B cell (primary cell): ENCODE results near the gene AKT3. TPM values are rescaled to one million over a fixed set of nuclear protein-coding genes. Genes with fewer than 3 reads are reported as not detected.

Experiments
- ATAC-seq: fragments of 200-7000 bp; cut with Tn5 transposase; one replicate; pipeline ENCODE4 v1.10.0; 2021; ENCODE audit warnings: low read depth, mild to moderate bottlenecking, moderate number of reproducible peaks, moderate library complexity
- CTCF ChIA-PET: fragments of 350-600 bp; sonication (Branson Sonifier 250); formaldehyde crosslinking; loops from one replicate; lab custom pipeline; 2021; ENCODE audit warnings: antibody characterized with exemption, inconsistent platforms; lab: Charles Lee
- POLR2A ChIA-PET: fragments of 350-600 bp; sonication (Branson Sonifier 250); formaldehyde crosslinking; loops from one replicate; lab custom pipeline; 2021; ENCODE audit warnings: antibody characterized with exemption; lab: Charles Lee
- DNase-seq: peaks from one replicate; pipeline ENCODE4 v3.0.0; 2013
- H2AFZ ChIP-seq: 2 replicates; pipeline ENCODE4 v1.6.1; 2012; ENCODE audit warnings: mild to moderate bottlenecking, low read depth, low read length; ENCODE audit not compliant: insufficient read depth, poor library complexity, severe bottlenecking
- H3K27ac ChIP-seq, 2 donors: 1 replicate in 1 of 2; 2 replicates in 1 of 2; pipeline ENCODE4 v1.5.1; 2012 to 2013; ENCODE audit warnings: low read length in 2 of 2, mild to moderate bottlenecking in 2 of 2, moderate library complexity in 1 of 2
- H3K27me3 ChIP-seq, 4 experiments: fragments of 200-600 bp in 1 of 4; sonication (generic) in 1 of 4; replicated peaks in 1 of 4; 1 replicate in 2 of 4; 2 replicates in 2 of 4; pipeline versions ENCODE4 v1.6.1 to v1.7.0; 2013 to 2016; ENCODE audit warnings: low read length in 3 of 4, mild to moderate bottlenecking in 2 of 4, mixed read lengths in 1 of 4, moderate library complexity in 1 of 4; ENCODE audit not compliant: insufficient read depth in 4 of 4, control insufficient read depth in 3 of 4; ENCODE audit errors: control extremely low read depth in 1 of 4
- H3K36me3 ChIP-seq, 2 experiments: replicated peaks in 1 of 2; 1 replicate in 1 of 2; 2 replicates in 1 of 2; pipeline versions ENCODE4 v1.6.1 to v1.7.1; 2013; ENCODE audit warnings: low read length in 1 of 2; ENCODE audit not compliant: insufficient read depth in 2 of 2, control insufficient read depth in 1 of 2; ENCODE audit errors: control extremely low read depth in 1 of 2, extremely low read depth in 1 of 2
- H3K4me1 ChIP-seq, 2 donors: fragments of 200-600 bp in 1 of 2; sonication (generic) in 1 of 2; 1 replicate in 1 of 2; 2 replicates in 1 of 2; pipeline versions ENCODE4 v1.5.1 to v1.6.1; 2013 to 2017; ENCODE audit warnings: low read length in 2 of 2; ENCODE audit not compliant: control insufficient read depth in 2 of 2, insufficient read depth in 2 of 2
- H3K4me2 ChIP-seq: replicated peaks from 2 replicates; pipeline ENCODE3; 2012; ENCODE audit warnings: mild to moderate bottlenecking, low read depth, low read length; ENCODE audit not compliant: poor library complexity, severe bottlenecking
- H3K4me3 ChIP-seq, 5 experiments: fragments of 200-600 bp in 1 of 5; sonication (generic) in 1 of 5; 1 replicate in 3 of 5; 2 replicates in 2 of 5; pipeline versions ENCODE4 v1.5.1 to v1.7.0; 2011 to 2016; ENCODE audit warnings: low read length in 4 of 5, mild to moderate bottlenecking in 4 of 5, low read depth in 2 of 5, control low read depth in 1 of 5, moderate library complexity in 1 of 5; ENCODE audit not compliant: insufficient read depth in 1 of 5; ENCODE audit errors: control extremely low read depth in 1 of 5, extremely low read depth in 1 of 5
- H3K79me2 ChIP-seq: fragments of 200-600 bp; sonication (generic); one replicate; pipeline ENCODE4 v1.6.0; 2016; ENCODE audit warnings: low read length; ENCODE audit not compliant: control insufficient read depth, insufficient read depth
- H3K9ac ChIP-seq: fragments of 200-600 bp; sonication (generic); 2 replicates; pipeline ENCODE4 v1.6.1; 2017; ENCODE audit warnings: mild to moderate bottlenecking, low read length, moderate library complexity
- H3K9me3 ChIP-seq, 3 donors: one replicate each; pipeline versions ENCODE4 v1.6.1 to v1.7.1; 2013; ENCODE audit warnings: low read length in 2 of 3; ENCODE audit not compliant: control insufficient read depth in 2 of 3, insufficient read depth in 1 of 3; ENCODE audit errors: control extremely low read depth in 1 of 3
- H4K20me1 ChIP-seq: 2 replicates; pipeline ENCODE4 v1.6.0; 2012; ENCODE audit warnings: mild to moderate bottlenecking, low read length; ENCODE audit not compliant: insufficient read depth, control insufficient read depth, poor library complexity, severe bottlenecking
- H3K27ac Mint-ChIP-seq: one replicate; pipeline ENCODE4 v1.8.0; 2021; ENCODE audit warnings: mixed read lengths
- H3K27me3 Mint-ChIP-seq: one replicate; pipeline ENCODE4 v1.8.0; 2021; ENCODE audit warnings: mixed read lengths
- H3K4me1 Mint-ChIP-seq: one replicate; pipeline ENCODE4 v1.8.0; 2021; ENCODE audit warnings: mixed read lengths
- H3K4me3 Mint-ChIP-seq: one replicate; pipeline ENCODE4 v1.8.0; 2021; ENCODE audit warnings: mixed read lengths
- H3K9me3 Mint-ChIP-seq: one replicate; pipeline ENCODE4 v1.8.0; 2022; ENCODE audit warnings: mixed read lengths; ENCODE audit not compliant: insufficient read depth
- EZH2 ChIP-seq: IDR thresholded peaks from 2 replicates; pipeline ENCODE4 v1.6.1; 2012; ENCODE audit warnings: borderline replicate concordance, low read depth, mild to moderate bottlenecking, moderate library complexity, low read length; ENCODE audit not compliant: insufficient read depth, poor library complexity, severe bottlenecking
- WGBS: methylation state at CpG from one replicate; pipeline ENCODE4 v1.1.5; 2013; ENCODE audit warnings: missing lambda C conversion rate; ENCODE audit not compliant: insufficient coverage; 5-methylcytosine and 5-hydroxymethylcytosine counted together
- intact Hi-C: fragments of 100-400 bp; cut with micrococcal nuclease; formaldehyde crosslinking; loops from one replicate; pipeline ENCODE4 v1.10.0; 2022
- polyA plus RNA-seq: library from polyadenylated mRNA; depleted of rRNA; stranded (reverse); fragments of >200 nt; gene quantifications from 2 replicates; pipeline ENCODE4 v1.2.3, GENCODE V29; 2012
- total RNA-seq, 2 donors: library from RNA; stranded (reverse); fragments of 120-200 nt in 1 of 2; gene quantifications; 1 replicate in 1 of 2; 2 replicates in 1 of 2; pipeline versions ENCODE4 v1.2.3 to v1.2.4, GENCODE V29; 2013 to 2022
- TF ChIP-seq, protein P1 (sequence below): fragments of 200-600 bp; IDR thresholded peaks from one replicate; pipeline ENCODE4 v1.8.0; 2022; ENCODE audit warnings: antibody characterized with exemption, mild to moderate bottlenecking

AKT3 gene
- total and polyA plus RNA-seq, 2 donors (not counting 1 experiment from before 2014, with no cell fraction given) = 4.4 to 148 TPM

DNA sequence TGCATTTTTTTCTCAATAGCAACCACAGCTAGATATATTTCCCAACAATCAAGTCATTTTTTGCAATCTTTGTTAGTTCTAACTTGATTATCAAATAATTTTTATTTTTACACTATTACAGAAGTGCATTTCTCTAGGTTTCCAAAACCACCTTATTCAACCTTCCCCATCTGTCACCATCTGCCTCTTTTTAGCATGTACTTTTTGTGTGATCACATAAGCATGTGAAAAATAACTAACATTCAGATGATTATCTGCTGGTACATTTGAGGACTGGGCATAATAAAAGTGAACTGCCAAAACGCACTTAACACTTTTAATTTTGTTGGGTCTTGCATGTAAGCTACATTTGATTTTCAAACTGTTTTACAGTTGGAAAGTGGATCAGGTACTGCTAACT, 291.5 kb downstream of the AKT3 start:
- CTCF ChIA-PET = no interaction called here

DNA sequence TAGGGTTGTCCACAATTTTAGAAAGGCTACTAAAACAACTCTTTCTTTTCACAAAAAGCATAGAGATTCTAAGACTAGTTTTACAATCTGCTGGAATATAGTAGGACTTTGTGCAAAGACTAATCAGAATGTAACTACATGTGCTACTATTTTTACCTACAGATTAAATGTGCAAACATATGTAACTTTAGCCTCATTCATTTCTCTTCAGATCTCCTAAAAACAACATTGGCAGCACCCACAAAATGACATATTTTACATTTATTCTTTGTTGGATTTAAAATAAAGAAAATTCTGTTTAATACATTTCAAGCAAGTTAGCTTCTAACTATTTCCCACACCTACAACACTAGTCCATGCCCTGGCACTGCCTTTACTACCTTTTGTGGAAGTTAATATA, 292.2 kb downstream of the AKT3 start:
- no peak for ATAC-seq
- Histone ChIP-seq H3K27me3 (no peaks in the 10 kb centered on the region), H3K27ac (no peak overlapping the region), H4K20me1 (no peaks in the 10 kb centered on the region), H3K4me1 (no peaks in the 10 kb centered on the region), H2AFZ (no peak overlapping the region), H3K79me2 (no peaks in the 10 kb centered on the region), H3K36me3 (peaks cover 7 to 14% of the 10 kb centered on the region in 2 experiments), H3K9me3 (no peaks in the 10 kb centered on the region), H3K4me3 (no peak overlapping the region), H3K4me2 (no peak overlapping the region), H3K9ac (no peak overlapping the region)
- POLR2A ChIA-PET = no interaction called here
- CTCF ChIA-PET = no interaction called here
- no peaks in the 10 kb centered on the region for H3K27me3 Mint-ChIP-seq
- intact Hi-C loops = no loop called here
- TF ChIP-seq EZH2 = no peak
- TF ChIP-seq, protein P1, sequence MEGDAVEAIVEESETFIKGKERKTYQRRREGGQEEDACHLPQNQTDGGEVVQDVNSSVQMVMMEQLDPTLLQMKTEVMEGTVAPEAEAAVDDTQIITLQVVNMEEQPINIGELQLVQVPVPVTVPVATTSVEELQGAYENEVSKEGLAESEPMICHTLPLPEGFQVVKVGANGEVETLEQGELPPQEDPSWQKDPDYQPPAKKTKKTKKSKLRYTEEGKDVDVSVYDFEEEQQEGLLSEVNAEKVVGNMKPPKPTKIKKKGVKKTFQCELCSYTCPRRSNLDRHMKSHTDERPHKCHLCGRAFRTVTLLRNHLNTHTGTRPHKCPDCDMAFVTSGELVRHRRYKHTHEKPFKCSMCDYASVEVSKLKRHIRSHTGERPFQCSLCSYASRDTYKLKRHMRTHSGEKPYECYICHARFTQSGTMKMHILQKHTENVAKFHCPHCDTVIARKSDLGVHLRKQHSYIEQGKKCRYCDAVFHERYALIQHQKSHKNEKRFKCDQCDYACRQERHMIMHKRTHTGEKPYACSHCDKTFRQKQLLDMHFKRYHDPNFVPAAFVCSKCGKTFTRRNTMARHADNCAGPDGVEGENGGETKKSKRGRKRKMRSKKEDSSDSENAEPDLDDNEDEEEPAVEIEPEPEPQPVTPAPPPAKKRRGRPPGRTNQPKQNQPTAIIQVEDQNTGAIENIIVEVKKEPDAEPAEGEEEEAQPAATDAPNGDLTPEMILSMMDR = no peak
- no peaks in the 10 kb centered on the region for H3K4me1 Mint-ChIP-seq
- H3K27ac Mint-ChIP-seq = no peak overlapping the region
- H3K4me3 Mint-ChIP-seq = no peak overlapping the region
- no peaks in the 10 kb centered on the region for H3K9me3 Mint-ChIP-seq
- DNase-seq = no peak

More for the DNA sequence above, 291.5 kb downstream of the AKT3 start:
- no peaks in the 10 kb centered on the region for H3K27me3 Mint-ChIP-seq
- H3K4me3 Mint-ChIP-seq = no peak overlapping the region
- no peak overlapping the region for H3K27ac Mint-ChIP-seq
- DNase-seq (no peak), ATAC-seq (no peak)
- WGBS = no CpG with 5 or more reads among the region's 1 CpG
- TF ChIP-seq, protein P1 = no peak
- TF ChIP-seq EZH2 = no peak
- H3K4me1 Mint-ChIP-seq = no peaks in the 10 kb centered on the region
- Histone ChIP-seq H2AFZ (no peak overlapping the region), H4K20me1 (no peaks in the 10 kb centered on the region), H3K4me2 (no peak overlapping the region), H3K27me3 (no peaks in the 10 kb centered on the region), H3K9ac (no peak overlapping the region), H3K9me3 (no peaks in the 10 kb centered on the region), H3K27ac (no peak overlapping the region), H3K4me1 (no peaks in the 10 kb centered on the region), H3K36me3 (peaks cover 7 to 18% of the 10 kb centered on the region in 2 experiments), H3K79me2 (no peaks in the 10 kb centered on the region), H3K4me3 (no peak overlapping the region)
- intact Hi-C loops = no loop called here
- POLR2A ChIA-PET = no interaction called here
- no peaks in the 10 kb centered on the region for H3K9me3 Mint-ChIP-seq
